DMS79 treated with DMSO at 0.1 percent for 48 hours (cell line): Measurements from ENCODE around the gene TMEM255B.
A peak's percentile ranks its signal among the peaks of the same experiment; 100 is the strongest.
"Not testable (repeated sequence)": the region's sequence is repeated elsewhere in the genome, so short reads cannot be mapped to it uniquely, and the experiment has no call there.

Experiments
- DNase-seq: peaks from one replicate; lab custom pipeline; 2025; lab: John Stamatoyannopoulos, UW

TMEM255B gene

DNA sequence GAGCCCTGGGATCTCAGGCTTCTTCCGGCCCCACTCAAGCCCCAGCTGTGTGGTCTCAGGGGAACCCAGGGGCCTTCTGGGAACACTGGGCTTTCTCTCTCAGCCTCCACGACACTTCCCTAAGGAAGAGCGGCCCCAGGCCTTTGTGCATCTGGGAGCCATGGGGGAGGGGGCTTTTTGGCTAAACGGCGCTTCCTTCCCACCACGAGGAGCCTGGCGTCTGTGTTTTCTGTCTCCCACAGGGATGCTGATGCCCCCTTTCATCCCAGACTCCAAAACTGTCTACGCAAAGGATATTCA, 24.2 kb upstream of the TMEM255B start:
- DNase-seq: no peak

DNA sequence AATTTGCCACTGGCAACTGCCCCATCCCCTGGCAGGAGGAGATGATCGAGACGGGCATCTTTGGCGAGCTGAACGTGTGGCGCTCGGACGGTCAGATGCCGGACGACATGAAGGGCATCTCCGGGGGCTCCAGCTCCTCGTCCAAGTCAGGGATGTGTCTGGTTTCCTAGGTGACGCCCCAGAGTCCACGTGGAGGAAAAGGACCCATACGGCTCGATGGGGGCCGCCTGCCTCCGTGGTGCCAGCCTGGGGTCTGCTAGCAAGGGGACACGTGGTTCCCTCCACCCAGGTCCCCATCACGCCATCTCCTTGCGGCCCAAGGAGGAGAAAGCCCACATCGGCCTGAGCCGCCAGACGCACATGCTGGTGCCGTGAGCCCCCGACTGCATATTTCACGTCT, 23.8 kb upstream of the TMEM255B start:
- DNase-seq: no peak

DNA sequence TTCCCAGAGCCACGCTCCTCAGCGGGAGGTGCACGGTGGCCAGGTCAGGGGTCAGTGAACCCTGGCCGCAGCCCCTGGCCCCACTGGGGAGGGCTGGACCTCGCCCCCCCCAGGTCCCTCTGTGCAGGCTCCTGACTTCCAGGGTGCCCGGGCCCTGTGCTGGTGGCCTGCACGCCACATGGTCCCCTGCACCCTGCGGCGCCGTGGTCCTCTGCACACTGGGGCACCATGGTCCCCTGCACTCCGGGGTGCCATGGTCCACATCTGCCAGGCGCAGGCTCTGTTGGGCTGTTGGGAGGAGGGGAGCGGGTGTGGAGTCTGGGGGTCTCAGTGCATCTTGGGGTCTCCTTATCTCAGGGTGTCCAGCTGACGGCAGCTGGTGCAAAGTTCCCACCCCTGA, 23.3 kb upstream of the TMEM255B start:
- DNase-seq: no peak

DNA sequence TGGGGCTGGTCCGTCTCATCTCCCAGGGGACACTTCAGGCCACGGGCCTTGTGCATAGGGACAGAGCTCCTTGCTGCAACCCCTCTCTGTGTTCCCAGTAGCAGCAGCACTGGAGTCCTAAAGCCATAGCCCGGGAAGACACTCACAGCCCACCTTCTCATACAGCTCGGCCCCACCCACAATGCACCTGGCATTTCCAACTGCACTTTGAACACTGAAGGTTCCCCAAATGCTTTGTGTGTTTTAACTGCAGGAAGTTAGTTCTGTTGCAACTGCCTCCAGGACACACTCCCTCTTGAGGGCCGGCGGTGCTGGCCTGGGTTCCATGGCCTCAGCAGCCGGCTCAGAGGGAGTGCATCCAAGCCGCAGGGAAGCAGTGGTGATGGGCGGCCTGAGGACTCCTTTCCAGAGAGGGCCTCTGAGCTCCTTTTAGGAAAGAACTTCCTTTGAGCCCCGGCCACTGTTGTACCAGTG, 22.7 kb upstream of the TMEM255B start:
- DNase-seq: no peak

DNA sequence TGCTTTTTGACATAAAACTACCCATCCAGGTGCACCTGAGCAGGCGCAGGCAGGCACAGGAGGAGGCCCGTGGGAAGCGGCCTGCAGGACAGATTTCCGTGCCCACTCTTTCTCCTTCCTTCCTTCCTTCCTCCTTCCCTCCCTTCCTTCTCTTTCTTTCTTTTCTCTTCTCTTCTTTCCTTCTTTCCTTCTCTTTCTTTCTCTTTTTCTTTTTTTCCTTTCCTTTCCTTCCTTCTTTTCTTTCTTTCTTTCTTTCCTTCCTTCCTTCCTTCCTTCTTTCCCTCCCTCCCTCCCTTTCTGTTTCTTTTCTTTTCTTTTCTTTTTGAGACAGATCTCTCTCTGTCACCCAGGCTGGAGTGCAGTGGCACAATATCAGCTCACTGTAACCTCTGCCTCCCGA, 21.2 kb upstream of the TMEM255B start:
- no peak for DNase-seq

DNA sequence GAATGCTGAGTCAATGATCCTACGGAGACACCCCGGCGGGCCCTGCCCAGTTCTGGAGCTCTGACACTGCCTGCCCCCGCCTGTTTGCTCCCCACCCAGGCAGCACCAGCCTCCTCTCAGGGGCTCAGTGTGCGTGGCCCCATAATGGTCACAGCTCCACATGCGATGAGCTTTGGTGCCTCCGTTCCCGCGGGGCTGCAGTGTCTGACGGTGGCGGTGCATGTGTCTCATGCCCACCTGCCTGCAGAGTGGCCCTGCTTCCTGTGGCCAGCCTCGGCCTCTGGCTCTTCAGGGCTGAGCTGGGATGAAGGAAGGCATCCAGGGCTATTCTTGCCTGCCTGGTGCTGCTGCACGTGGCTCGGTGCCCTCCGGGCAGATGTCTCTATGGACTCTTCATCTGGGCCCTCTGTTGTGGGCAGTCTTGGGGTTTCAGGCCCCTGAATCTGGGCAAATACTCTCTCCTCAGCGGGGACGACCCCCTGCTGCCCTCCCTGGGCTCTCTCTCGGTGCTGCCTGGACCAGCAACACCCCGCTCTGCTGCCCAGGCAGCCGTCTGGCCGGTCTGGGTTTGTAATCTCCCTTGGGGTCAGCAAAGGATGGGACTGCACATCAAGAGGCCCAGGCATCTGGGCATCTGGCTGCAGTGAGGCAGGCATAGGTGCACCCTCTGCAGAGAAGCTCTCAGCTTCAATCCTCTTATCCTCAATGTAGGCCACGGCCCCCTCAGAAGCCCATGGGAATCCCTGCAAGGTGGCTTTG, 19.3 kb upstream of the TMEM255B start:
- no peak for DNase-seq

DNA sequence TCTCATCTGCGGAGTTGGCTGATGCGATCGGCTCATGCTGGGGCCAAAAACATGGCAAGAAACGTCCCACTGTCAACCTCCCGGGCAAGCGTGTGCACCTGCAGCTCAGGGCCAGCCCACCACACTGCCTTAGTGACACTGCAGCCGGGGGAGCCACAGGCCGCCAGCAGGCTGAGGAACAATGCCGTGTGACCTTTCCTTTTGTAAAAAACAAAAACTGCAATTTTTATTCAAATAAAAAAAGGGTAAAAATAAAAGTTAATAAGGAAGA, 18.8 kb upstream of the TMEM255B start:
- DNase-seq: no peak

DNA sequence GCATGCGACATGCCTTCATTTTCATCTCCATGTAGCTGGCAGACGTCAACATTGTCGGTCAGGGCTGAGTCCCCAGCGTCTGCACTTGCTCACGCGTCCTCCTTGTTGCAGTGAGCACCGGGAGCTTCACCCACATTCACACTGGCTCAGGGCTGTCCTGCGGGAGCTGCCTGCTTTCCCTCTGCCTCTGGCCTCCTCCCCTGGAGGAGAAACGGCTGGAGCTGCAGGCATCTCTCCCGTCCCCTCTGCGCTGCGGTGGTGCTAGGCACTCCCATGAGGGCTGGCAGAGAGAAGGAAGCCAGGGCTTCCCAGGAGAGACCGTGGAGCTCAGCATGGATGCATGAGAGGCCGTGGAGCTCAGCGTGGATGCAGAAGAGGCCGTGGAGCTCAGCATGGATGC, 18.4 kb upstream of the TMEM255B start:
- no peak for DNase-seq

DNA sequence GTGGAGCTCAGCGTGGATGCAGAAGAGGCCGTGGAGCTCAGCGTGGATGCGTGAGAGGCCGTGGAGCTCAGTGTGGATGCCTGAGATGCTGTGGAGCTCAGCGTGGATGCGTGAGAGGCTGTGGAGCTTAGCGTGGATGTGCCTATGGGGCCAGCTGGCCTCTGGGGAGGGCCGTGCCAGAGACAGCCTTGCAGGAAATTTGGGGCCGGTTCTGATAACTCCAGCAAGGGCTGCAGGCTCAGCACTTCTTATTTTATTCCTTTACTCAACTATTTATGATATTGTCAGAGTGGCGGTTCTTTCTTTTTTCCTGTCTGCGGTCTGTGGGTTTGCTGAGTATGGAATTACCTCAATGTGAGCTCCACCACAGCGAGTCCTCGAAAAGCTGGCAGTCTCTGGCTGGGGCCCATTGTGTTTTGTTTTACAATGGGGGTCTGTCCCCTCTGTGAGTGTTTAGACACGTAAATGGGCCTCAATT, 17.8 kb upstream of the TMEM255B start:
- no peak for DNase-seq

DNA sequence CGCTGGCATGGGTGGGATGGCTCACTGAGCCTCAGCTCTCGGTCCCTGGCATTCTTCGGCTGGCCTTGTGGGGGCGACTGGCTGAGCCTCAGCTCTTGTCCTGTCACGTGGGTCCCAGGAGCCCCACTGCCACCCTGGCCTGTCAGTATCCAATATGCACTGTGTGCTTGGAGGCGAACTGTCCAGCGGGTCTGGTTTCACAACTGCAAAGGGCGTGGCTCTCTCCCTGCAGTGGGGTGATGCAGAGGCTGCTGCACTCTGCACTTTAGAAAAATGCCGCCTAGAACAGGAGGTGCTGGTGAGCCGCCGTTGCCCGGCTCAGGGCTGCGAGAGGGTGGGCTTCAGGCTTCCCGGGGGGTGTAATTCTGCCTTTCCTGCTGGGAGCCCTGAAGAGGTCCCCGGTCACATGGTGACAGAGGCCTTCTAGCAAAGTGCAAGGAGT, 17.0 kb upstream of the TMEM255B start:
- DNase-seq: peak; percentile 83

DNA sequence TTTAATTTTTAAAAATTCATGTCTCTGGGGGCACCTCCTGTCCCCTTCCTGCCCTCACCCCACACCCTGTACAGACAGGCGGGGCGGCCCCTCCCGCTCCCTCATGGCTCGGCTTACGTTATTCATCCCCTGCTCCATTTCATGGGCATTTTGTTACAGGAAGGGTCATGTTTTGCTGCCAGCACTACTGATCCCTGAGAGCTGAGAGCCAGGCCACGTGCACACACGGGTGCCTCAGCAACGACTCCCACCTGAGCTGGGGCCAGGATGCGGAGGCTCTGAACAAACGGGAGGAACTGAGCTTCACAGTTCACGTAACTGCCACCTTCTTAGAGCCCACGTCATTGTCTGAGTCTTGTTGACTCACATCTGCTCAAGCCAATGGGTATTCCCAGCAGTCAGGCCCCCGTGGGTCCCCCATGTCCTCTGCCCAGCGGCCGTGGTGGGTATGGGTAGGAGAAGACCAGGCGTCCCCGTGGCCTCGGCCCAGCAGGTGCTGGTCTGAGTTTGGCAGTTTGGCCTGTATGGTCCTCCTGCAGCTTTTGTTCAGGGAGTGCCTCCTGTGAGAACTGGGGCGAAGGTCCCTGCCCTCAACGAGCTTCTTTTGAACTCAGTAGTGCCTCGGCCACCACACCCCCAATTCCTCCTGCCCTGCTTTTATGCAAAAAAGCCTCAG, 16.4 kb upstream of the TMEM255B start:
- peak; percentile 80 for DNase-seq

DNA sequence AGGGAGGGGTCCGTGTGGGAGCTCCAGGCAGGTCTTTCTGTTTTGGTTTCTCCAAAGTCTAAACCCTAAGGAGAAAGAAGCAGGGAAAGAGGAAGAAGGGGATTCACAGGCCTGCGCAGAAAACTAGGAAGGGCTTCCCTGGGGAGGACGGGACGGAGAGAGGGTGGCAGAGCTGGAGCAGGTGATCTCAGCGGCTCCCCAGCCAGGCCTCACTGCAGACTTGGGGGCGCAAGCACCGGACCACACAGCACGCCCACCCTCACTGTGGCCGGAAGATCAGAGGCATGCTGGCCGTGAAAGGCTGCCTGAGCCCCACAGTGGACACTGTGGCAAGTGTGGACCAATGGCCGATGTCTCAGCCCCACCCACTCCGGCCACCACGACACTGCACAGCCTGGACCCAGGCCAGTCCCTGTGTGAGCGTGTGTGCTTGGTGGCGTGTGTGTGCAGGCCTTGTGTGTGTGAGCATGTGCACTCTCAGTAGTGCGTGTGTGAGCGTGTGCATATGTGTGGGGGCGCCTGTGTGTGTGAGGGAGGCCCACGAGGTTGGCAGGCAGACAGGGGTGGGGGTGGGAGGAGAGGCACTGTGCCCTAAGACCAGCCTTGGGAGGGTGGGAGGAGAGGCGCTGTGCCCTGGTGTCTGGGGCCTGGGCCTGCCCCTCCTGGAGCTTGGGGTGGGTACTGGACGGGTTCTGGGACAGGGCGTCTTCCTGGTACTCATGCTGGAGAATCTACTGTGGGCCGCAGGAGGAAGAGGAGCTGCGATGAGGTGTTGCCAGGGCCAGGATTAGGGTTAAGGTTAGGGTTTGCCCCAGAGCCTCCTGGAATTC, 15.4 kb upstream of the TMEM255B start:
- DNase-seq: no peak

DNA sequence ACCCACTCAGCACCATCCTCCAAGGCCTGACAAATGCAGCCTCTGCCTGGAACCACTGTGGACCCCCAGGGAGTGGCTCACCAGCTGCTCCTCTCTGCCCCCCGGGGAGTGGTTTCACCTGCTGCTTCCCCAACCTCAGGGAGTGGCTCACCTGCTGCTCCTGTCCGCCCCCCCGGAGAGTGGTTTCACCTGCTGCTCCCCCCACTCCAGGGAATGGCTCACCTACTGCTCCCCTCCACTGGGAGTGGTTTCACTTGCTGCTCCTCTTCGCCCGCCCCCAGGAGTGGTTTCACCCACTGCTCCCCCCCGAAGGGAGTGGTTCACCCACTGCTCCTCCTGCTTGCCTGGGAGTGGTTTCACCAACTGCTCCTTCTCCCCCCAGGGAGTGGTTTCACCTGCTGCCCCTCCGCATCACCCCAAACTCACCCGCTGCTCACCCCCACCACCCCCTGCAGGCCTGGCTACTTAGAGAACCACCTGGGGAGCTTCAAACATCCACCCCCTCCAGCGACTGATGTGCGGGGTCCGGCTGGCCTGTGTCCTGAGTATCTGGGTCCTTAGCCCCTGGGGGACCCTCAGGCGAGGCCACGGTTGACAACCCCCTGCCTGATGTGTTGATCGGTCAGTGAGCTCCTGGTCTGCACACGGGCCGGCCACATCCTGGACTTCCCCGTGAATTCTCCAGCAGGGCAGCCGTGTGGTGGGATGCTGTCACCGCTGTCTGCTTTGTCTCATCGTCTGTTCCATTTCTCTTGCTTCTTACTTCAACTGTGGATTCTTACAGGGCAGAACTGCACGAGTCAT, 14.6 kb upstream of the TMEM255B start:
- peak; percentile 60 for DNase-seq

DNA sequence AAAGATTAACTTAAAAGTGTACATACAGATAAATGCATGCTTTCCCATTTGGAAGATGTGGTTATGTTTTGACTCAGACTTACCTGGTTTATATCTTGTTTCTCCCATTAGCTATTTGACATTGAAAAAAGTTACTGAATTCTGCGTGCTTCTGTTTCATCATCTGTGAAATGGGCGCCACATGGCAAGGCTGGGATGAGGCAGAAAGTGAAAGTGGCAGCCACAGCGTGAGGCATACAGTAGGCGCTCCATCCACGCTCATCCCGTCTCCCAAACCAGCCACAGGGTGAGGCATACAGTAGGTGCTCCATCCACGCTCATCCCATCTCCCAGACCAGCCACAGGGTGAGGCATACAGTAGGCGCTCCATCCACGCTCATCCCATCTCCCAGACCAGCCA, 14.0 kb upstream of the TMEM255B start:
- DNase-seq: no peak

DNA sequence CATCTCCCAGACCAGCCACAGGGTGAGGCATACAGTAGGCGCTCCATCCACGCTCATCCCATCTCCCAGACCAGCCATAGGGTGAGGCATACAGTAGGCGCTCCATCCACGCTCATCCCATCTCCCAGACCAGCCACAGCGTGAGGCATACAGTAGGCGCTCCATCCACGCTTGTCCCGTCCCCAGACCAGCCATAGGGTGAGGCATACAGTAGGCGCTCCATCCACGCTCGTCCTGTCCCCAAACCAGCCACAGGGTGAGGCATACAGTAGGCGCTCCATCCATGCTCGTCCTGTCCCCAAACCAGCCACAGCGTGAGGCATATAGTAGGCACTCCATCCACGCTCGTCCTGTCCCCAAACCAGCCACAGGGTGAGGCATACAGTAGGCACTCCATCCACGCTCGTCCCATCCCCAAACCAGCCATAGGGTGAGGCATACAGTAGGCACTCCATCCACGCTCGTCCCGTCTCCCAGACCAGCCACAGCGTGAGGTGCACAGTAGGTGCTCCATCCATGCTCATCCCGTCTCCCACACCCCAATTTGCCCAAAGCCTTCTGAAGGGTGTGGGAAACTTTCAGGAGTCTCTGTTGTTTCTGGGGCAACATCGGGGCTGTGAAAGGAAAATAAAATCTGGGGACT, 13.4 kb upstream of the TMEM255B start:
- DNase-seq: not testable (repeated sequence)

DNA sequence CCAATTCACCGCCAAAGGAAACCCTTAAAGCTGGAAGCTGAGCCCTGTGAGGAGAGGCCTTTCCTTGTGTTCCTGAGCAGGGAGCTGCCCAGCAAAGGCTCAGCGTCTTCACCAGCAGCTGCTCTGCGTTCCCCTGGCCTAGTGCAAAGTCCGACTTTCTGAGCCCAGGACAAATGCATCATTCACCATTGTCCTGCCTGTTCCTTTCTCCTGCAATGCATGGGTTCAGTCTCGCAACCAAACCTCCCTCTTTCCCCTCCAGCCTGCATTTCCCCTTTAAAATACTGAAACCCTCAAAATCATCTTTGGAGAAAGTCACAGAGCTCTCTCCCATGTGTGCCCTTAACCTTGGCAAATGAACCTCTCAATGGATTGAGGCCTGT, 12.9 kb upstream of the TMEM255B start:
- no peak for DNase-seq

DNA sequence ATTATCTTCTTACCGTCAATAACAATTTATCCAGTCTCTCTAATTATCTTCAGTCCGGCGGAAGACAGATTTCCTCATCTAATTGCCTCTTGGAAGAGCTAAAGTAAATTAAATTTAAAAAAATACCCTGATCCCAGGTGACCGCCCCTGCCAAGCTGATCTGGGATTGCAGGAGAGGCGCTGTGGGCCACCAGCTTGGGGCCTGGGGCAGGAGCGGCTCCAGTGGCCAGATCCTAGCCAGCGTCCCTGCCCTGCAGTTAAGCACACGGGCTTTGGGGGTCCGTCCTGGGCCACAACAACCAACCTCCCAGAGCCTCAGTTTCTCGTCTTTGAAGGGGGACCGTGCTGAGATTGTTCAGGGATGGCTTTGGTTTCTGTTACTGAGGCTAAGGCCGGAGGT, 12.4 kb upstream of the TMEM255B start:
- no peak for DNase-seq

DNA sequence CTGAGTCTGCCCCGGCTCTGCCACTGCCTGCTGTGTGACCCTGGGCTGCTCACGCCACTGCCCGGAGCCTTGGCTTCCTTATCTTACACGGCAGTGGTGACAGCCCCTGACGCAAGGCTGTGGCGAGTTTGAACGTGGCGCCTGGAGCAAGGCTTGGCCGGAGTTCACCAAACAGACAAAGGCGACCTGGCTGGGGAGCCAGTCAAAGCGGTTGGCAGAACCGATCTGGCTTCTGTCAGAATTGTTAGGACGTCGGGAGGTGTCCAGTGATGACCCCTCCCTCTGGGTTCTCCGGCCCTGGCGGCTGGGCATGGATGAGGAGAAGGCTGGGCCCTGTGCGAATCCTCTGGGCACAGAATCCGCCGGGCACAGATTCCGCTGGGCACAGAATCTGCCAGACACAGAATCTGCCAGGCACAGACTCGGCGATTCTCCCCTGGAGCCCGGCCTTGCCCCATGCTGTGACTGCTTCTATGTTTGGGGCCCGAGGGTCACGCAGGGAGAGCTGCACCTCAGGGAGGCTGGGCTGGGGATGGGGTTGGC, 11.7 kb upstream of the TMEM255B start:
- no peak for DNase-seq

DNA sequence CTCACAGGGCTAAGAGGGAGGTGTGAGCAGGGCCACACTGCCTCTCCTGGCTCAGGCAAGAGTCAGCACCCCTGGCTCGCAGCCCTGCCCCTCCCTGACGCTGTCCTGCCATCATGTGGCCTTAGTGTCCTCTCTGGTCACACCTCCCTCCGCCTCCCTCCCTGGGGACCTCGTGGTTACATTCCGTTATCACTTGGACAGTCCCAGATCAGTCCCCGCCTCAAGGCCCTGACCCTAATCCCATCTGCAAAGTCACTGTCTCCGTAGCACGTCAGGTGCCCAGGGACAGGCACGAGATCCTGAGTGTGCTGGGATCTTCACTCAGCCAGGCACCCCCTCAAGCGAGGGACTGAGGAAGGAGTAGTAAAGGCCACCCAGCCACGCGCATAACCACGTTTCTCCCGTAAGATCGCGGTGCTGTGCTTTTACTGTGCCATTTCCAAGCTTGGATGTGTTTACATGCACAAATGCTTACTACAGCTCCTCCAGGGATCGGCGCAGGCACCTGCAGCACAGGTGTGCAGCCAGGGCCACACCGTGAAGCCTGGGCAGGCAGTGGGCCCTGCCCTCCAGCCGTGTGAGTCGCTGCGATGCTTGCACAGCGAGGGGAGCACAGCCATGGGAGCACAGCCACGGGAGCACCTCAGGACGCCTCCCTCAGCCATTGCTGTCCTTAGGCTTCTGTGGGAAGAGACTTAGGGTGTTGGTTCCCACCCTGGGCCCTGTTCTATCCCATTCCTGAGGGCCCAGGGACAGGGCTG, 10.7 kb upstream of the TMEM255B start:
- no peak for DNase-seq

DNA sequence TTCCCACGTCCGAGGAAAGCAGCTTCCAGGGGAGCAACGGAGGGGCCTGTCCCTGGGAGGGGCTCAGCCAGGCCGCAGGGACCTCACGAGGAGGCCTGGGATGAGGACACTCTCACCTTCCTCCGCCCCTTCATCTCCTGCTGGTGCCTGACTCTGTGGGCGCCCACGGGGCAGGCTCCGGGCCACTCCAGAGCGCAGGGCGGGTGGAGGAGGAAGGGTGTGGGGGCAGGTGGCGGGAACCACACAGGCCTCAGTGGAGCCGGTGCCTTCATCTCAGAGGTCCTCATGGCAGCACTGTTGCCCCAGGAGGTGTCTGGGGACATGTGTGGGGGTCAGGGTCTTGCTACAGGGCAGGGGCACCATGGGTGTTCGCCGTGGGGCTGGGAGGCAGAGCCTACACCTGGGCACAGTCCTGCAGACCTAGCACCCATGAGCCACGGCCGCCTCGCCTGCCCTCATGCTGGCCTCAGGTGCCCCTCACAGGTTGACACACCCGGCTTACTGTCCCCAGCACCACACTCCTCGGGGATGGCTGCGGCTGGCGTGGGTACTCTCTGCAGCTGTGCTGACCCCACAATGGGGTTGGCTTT, 10.1 kb upstream of the TMEM255B start:
- DNase-seq: no peak
